Measurements from ENCODE around the gene LHX5.

LHX5 gene

GRCh38 chr12:113439301-113439597, 32.4 kb downstream of the LHX5 start:
- no peak for DNase-seq (ENCODE audit: low spot score)

- DNase-seq (ENCODE audit: low spot score): no peak
Measured at GRCh38 chr12:113438523-113439300, 33.0 kb downstream of the LHX5 start.

- no peak for DNase-seq (ENCODE audit: low spot score)
Measured at GRCh38 chr12:113437729-113438100, 34.0 kb downstream of the LHX5 start.

GRCh38 chr12:113436993-113437728, 34.5 kb downstream of the LHX5 start:
- no peak for DNase-seq (ENCODE audit: low spot score)

- no peak for DNase-seq (ENCODE audit: low spot score)
Measured at GRCh38 chr12:113436586-113436985, 35.1 kb downstream of the LHX5 start.

- no peak for DNase-seq (ENCODE audit: low spot score)
Measured at GRCh38 chr12:113435367-113435766, 36.3 kb downstream of the LHX5 start.

- DNase-seq (ENCODE audit: low spot score): peak; percentile 60
Measured at GRCh38 chr12:113432986-113433385, 38.7 kb downstream of the LHX5 start.

- no peak for DNase-seq (ENCODE audit: low spot score)
Measured at GRCh38 chr12:113428482-113428881, 43.2 kb downstream of the LHX5 start.

GRCh38 chr12:113427882-113428281, 43.8 kb downstream of the LHX5 start:
- no peak for DNase-seq (ENCODE audit: low spot score)

- no peak for DNase-seq (ENCODE audit: low spot score)
Measured at GRCh38 chr12:113425960-113426453, 45.7 kb downstream of the LHX5 start.

- DNase-seq (ENCODE audit: low spot score): peak; percentile 56
Measured at GRCh38 chr12:113424915-113425823, 46.5 kb downstream of the LHX5 start.

- DNase-seq (ENCODE audit: low spot score): no peak
Measured at GRCh38 chr12:113424456-113424855, 47.2 kb downstream of the LHX5 start.

GRCh38 chr12:113422886-113423669, 48.6 kb downstream of the LHX5 start:
- DNase-seq (ENCODE audit: low spot score): peak; percentile 26

- DNase-seq (ENCODE audit: low spot score): peak; percentile 97
Measured at GRCh38 chr12:113422030-113422885, 49.4 kb downstream of the LHX5 start, which contains the start of gene SDSL. Gene SDSL, plus strand, starts transcription at chr12:113422380. Its CDS starts 5,603 bp downstream, at chr12:113427983.

- no peak for DNase-seq (ENCODE audit: low spot score)
Measured at GRCh38 chr12:113420996-113421595, 50.6 kb downstream of the LHX5 start.

GRCh38 chr12:113418213-113418879, 53.3 kb downstream of the LHX5 start:
- DNase-seq (ENCODE audit: low spot score): peak; percentile 57

GRCh38 chr12:113416091-113416754, 55.4 kb downstream of the LHX5 start:
- DNase-seq (ENCODE audit: low spot score): no peak

GRCh38 chr12:113414519-113415038, 57.1 kb downstream of the LHX5 start:
- no peak for DNase-seq (ENCODE audit: low spot score)

- peak; percentile 44 for DNase-seq (ENCODE audit: low spot score)
Measured at GRCh38 chr12:113413488-113413939, 58.2 kb downstream of the LHX5 start.

Measured in kidney tubule cell (primary cell).